ENCODE measurements around the gene IFRD1. TPM values are rescaled to one million over a fixed set of nuclear protein-coding genes. Genes with fewer than 3 reads are reported as not detected.

IFRD1 gene
- total and polyA plus RNA-seq, 5 donors from 2014 or later = 28.1 to 258 (median 36.2) TPM

DNA sequence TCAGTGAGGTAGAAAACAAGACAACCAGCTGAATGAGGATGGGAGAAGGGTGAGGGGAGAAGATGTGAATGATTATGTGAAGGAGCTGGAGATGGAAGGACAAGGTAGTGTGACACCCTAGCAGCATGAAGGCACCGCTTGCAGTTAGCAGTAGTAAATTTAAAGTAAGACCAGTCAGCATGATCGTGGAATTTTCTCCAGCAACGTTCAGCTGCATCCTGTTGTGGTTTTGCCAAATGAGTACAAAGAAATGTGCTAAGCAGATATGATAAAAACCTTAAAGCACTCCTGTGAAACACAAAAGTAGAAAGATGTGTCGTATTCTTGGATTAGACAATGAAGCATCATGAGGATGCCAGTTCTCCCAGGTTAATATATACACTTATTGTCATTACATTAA, 34.1 kb upstream of the IFRD1 start:
- Mint-ChIP-seq H3K9me3 (peaks cover 0 to 4% (median 2%) of the 10 kb centered on the region in 7 donors), H3K27ac (no peak overlapping the region), H3K36me3 (no peaks in the 10 kb centered on the region), H3K4me3 (no peak overlapping the region), H3K27me3 (peaks cover under 1% of the 10 kb centered on the region), H3K4me1 (peaks cover 0 to 3% (median 0%) of the 10 kb centered on the region in 4 donors)
- H3K4me1 ChIP-seq (ENCODE audit: control insufficient read depth, insufficient read depth, low read length, poor library complexity, severe bottlenecking) = no peaks in the 10 kb centered on the region
- no peak overlapping the region for H3K4me3 ChIP-seq (ENCODE audit: low read depth, low read length)
- H3K27ac ChIP-seq (ENCODE audit: insufficient read depth, low read length, poor library complexity, severe bottlenecking) = no peak overlapping the region
- H3K36me3 ChIP-seq (ENCODE audit: control insufficient read depth, insufficient read depth, low read length) = no peaks in the 10 kb centered on the region
- DNase-seq = peak in 1 of 3 donors; percentile 2
- H3K9me3 ChIP-seq (ENCODE audit: control insufficient read depth in 2 of 2, low read length in 2 of 2) = no peaks in the 10 kb centered on the region
- ATAC-seq (ENCODE audit: low read depth in 2 of 2) = no peak
- H3K27me3 ChIP-seq (ENCODE audit: control insufficient read depth, insufficient read depth, low read length) = no peaks in the 10 kb centered on the region

DNA sequence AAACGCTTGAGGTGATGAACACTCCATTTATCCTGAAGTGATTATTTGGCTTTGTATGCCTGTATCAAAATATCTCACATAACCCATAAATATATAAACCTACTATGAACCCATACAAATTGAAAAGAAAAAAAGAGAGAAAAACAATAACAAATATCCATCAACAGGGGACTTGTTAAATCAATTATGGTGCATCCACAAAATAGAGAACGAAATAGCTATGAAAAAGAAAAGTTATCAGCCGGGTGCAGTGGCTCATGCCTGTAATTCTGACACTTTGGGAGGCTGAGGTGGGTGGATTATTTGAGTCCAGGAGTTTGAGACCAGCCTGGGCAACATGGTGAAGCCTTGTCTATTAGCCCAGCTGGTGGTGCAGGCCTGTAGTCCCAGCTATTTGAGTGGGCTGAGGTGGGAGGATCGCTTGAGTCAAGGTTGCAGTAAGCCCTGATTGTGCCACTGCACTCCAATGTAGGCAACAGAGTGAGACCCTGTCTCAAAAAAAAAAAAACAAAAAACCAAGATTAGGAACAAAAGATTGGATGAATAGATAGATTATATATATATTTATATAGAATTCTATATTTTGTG, 30.6 kb upstream of the IFRD1 start:
- ATAC-seq (ENCODE audit: low read depth in 2 of 2) (no peak), DNase-seq (no peak)
- Histone ChIP-seq H3K4me3 (ENCODE audit: low read depth, low read length) (no peak overlapping the region), H3K36me3 (ENCODE audit: control insufficient read depth, insufficient read depth, low read length) (no peaks in the 10 kb centered on the region), H3K27me3 (ENCODE audit: control insufficient read depth, insufficient read depth, low read length) (no peaks in the 10 kb centered on the region), H3K9me3 (ENCODE audit: control insufficient read depth in 2 of 2, low read length in 2 of 2) (no peaks in the 10 kb centered on the region), H3K4me1 (ENCODE audit: control insufficient read depth, insufficient read depth, low read length, poor library complexity, severe bottlenecking) (peaks cover 15% of the 10 kb centered on the region), H3K27ac (ENCODE audit: insufficient read depth, low read length, poor library complexity, severe bottlenecking) (no peak overlapping the region)
- H3K4me1 Mint-ChIP-seq = peaks cover 7 to 27% (median 11%) of the 10 kb centered on the region in 4 donors
- H3K36me3 Mint-ChIP-seq = no peaks in the 10 kb centered on the region
- no peaks in the 10 kb centered on the region for H3K27me3 Mint-ChIP-seq
- peaks cover 0 to 4% (median 2%) of the 10 kb centered on the region in 7 donors for H3K9me3 Mint-ChIP-seq
- no peak overlapping the region for H3K4me3 Mint-ChIP-seq
- H3K27ac Mint-ChIP-seq = no peak overlapping the region

DNA sequence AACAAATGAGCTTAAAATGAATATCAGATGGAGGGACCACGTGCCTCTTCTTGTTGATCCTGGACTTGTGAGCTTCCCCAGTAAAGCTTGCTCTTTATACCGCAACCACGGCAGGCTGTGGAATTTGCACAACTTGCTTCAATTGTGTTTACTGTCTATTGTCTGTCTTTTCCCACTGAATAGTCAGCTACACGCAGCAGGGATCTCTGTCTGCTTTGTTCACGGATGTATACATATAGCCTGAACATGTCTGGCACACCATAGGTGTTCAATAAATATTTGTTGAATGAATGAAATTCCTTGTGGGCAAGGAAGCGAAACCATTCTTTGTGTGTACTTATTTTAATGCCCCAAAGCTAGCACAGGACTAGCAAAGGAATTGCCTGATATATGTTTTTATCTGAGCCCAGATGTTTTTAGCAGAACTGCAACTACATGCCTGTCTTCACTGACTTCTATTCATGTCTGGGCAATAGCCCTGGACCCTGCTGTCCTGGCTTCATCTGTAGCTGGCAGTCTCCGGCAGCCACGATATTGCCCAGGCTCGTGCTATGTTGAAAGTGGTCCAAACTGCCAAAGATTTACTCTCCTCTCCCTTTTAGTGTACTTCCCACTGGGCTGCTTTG, 29.9 kb upstream of the IFRD1 start:
- no peaks in the 10 kb centered on the region for H3K36me3 ChIP-seq (ENCODE audit: control insufficient read depth, insufficient read depth, low read length)
- H3K27ac ChIP-seq (ENCODE audit: insufficient read depth, low read length, poor library complexity, severe bottlenecking) = no peak overlapping the region
- peaks cover 15% of the 10 kb centered on the region for H3K4me1 ChIP-seq (ENCODE audit: control insufficient read depth, insufficient read depth, low read length, poor library complexity, severe bottlenecking)
- no peak overlapping the region for H3K4me3 ChIP-seq (ENCODE audit: low read depth, low read length)
- H3K9me3 Mint-ChIP-seq = peaks cover 0 to 4% (median 2%) of the 10 kb centered on the region in 7 donors
- H3K27me3 ChIP-seq (ENCODE audit: control insufficient read depth, insufficient read depth, low read length) = no peaks in the 10 kb centered on the region
- DNase-seq (no peak), ATAC-seq (ENCODE audit: low read depth in 2 of 2) (no peak)
- no peaks in the 10 kb centered on the region for H3K9me3 ChIP-seq (ENCODE audit: control insufficient read depth in 2 of 2, low read length in 2 of 2)
- no peaks in the 10 kb centered on the region for H3K27me3 Mint-ChIP-seq
- H3K27ac Mint-ChIP-seq = no peak overlapping the region
- H3K4me1 Mint-ChIP-seq = peaks cover 7 to 24% (median 11%) of the 10 kb centered on the region in 4 donors
- H3K36me3 Mint-ChIP-seq = no peaks in the 10 kb centered on the region
- H3K4me3 Mint-ChIP-seq = no peak overlapping the region

DNA sequence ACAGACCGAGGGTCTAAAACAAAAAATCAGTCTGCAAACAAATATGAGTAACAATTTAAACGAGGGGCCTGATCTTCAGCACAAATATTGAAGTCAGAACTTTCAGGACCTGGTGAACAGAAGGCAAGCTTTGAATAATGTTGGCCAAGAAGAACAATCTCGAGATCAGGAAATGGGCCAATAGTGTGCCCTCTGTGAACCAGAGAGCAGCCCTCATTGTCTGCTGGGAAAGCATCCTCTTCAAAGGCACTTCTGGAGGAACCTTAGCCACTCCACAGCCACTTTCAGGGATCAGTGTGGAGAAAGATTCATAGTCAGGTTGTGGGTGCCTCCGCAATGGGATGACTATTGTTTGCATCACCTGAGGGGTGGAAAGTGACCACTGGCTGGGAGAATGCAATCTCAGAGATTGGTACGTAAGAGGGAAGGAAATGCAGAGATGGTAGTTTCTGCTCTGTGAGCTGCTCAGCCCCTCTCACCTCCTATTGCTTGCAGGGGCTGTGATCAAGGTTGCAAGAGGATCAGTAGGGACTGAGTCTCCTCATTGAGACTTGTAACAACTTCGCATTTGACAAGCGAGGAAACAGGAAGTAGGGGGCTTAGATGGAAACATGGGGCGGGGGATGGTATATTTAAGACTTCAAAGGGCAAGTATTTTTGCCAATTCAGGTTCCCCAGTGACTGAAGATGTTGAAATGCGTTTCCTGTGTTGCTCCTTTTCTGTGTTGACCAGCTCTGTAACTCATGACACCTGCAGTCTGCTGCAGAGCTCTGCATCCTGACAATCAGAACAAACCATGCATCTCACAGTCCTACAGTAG, 28.4 kb upstream of the IFRD1 start:
- peaks cover 15% of the 10 kb centered on the region for H3K4me1 ChIP-seq (ENCODE audit: control insufficient read depth, insufficient read depth, low read length, poor library complexity, severe bottlenecking)
- peak in 2 of 3 donors; percentile 24 to 79 for DNase-seq
- peak overlapping the region in 2 of 4 donors; percentile 9 to 79 for H3K4me3 Mint-ChIP-seq

GRCh38 chr7:112422842-112423496, 27.3 kb upstream of the IFRD1 start:
- Histone ChIP-seq H3K4me1 (ENCODE audit: control insufficient read depth, insufficient read depth, low read length, poor library complexity, severe bottlenecking) (peaks cover 15% of the 10 kb centered on the region), H3K27me3 (ENCODE audit: control insufficient read depth, insufficient read depth, low read length) (no peaks in the 10 kb centered on the region), H3K9me3 (ENCODE audit: control insufficient read depth in 2 of 2, low read length in 2 of 2) (no peaks in the 10 kb centered on the region), H3K27ac (ENCODE audit: insufficient read depth, low read length, poor library complexity, severe bottlenecking) (no peak overlapping the region), H3K36me3 (ENCODE audit: control insufficient read depth, insufficient read depth, low read length) (no peaks in the 10 kb centered on the region), H3K4me3 (ENCODE audit: low read depth, low read length) (no peak overlapping the region)
- peak in 1 of 3 donors; percentile 67 for DNase-seq
- H3K9me3 Mint-ChIP-seq = peaks cover 0 to 4% (median 2%) of the 10 kb centered on the region in 7 donors
- peaks cover 7 to 24% (median 13%) of the 10 kb centered on the region in 4 donors for H3K4me1 Mint-ChIP-seq
- H3K27me3 Mint-ChIP-seq = peaks cover 4% of the 10 kb centered on the region
- no peak overlapping the region for H3K4me3 Mint-ChIP-seq
- no peaks in the 10 kb centered on the region for H3K36me3 Mint-ChIP-seq
- ATAC-seq (ENCODE audit: low read depth in 2 of 2) = peak in 1 of 2 donors; percentile 36
- peak overlapping the region; percentile 24 to 85 (median 68) for H3K27ac Mint-ChIP-seq

More for the DNA sequence above, 28.4 kb upstream of the IFRD1 start:
- Mint-ChIP-seq H3K4me1 (peaks cover 7 to 24% (median 13%) of the 10 kb centered on the region in 4 donors), H3K27ac (peak overlapping the region; percentile 2 to 68 (median 24)), H3K27me3 (peaks cover 3% of the 10 kb centered on the region), H3K36me3 (no peaks in the 10 kb centered on the region), H3K9me3 (peaks cover 0 to 4% (median 2%) of the 10 kb centered on the region in 7 donors)
- Histone ChIP-seq H3K4me3 (ENCODE audit: low read depth, low read length) (peak overlapping the region; percentile 4), H3K9me3 (ENCODE audit: control insufficient read depth in 2 of 2, low read length in 2 of 2) (no peaks in the 10 kb centered on the region), H3K27ac (ENCODE audit: insufficient read depth, low read length, poor library complexity, severe bottlenecking) (no peak overlapping the region), H3K36me3 (ENCODE audit: control insufficient read depth, insufficient read depth, low read length) (no peaks in the 10 kb centered on the region), H3K27me3 (ENCODE audit: control insufficient read depth, insufficient read depth, low read length) (no peaks in the 10 kb centered on the region)
- ATAC-seq (ENCODE audit: low read depth in 2 of 2) = peak; percentile 79 to 82

GRCh38 chr7:112423987-112424386, 26.3 kb upstream of the IFRD1 start:
- Histone ChIP-seq H3K4me3 (ENCODE audit: low read depth, low read length) (no peak overlapping the region), H3K27ac (ENCODE audit: insufficient read depth, low read length, poor library complexity, severe bottlenecking) (no peak overlapping the region), H3K36me3 (ENCODE audit: control insufficient read depth, insufficient read depth, low read length) (no peaks in the 10 kb centered on the region), H3K9me3 (ENCODE audit: control insufficient read depth in 2 of 2, low read length in 2 of 2) (no peaks in the 10 kb centered on the region), H3K4me1 (ENCODE audit: control insufficient read depth, insufficient read depth, low read length, poor library complexity, severe bottlenecking) (peaks cover 15% of the 10 kb centered on the region), H3K27me3 (ENCODE audit: control insufficient read depth, insufficient read depth, low read length) (no peaks in the 10 kb centered on the region)
- peaks cover 0 to 4% (median 0%) of the 10 kb centered on the region in 7 donors for H3K9me3 Mint-ChIP-seq
- DNase-seq = no peak
- no peak overlapping the region for H3K27ac Mint-ChIP-seq
- no peak for ATAC-seq (ENCODE audit: low read depth in 2 of 2)
- H3K4me1 Mint-ChIP-seq = peaks cover 7 to 24% (median 13%) of the 10 kb centered on the region in 4 donors
- peaks cover 5% of the 10 kb centered on the region for H3K27me3 Mint-ChIP-seq
- peak overlapping the region in 1 of 4 donors; percentile 90 for H3K4me3 Mint-ChIP-seq
- H3K36me3 Mint-ChIP-seq = no peaks in the 10 kb centered on the region

GRCh38 chr7:112427984-112428383, 22.3 kb upstream of the IFRD1 start:
- Mint-ChIP-seq H3K36me3 (no peaks in the 10 kb centered on the region), H3K27me3 (peaks cover 7% of the 10 kb centered on the region), H3K4me3 (no peak overlapping the region), H3K4me1 (peaks cover 0 to 9% (median 3%) of the 10 kb centered on the region in 4 donors), H3K9me3 (peaks cover 0 to 4% (median 0%) of the 10 kb centered on the region in 7 donors), H3K27ac (no peak overlapping the region)
- DNase-seq = no peak
- no peak for ATAC-seq (ENCODE audit: low read depth in 2 of 2)
- peaks cover 3% of the 10 kb centered on the region for H3K4me1 ChIP-seq (ENCODE audit: control insufficient read depth, insufficient read depth, low read length, poor library complexity, severe bottlenecking)
- no peaks in the 10 kb centered on the region for H3K9me3 ChIP-seq (ENCODE audit: control insufficient read depth in 2 of 2, low read length in 2 of 2)
- no peaks in the 10 kb centered on the region for H3K27me3 ChIP-seq (ENCODE audit: control insufficient read depth, insufficient read depth, low read length)
- H3K27ac ChIP-seq (ENCODE audit: insufficient read depth, low read length, poor library complexity, severe bottlenecking) = no peak overlapping the region
- no peak overlapping the region for H3K4me3 ChIP-seq (ENCODE audit: low read depth, low read length)
- H3K36me3 ChIP-seq (ENCODE audit: control insufficient read depth, insufficient read depth, low read length) = no peaks in the 10 kb centered on the region
